Activated T-helper 17 cell treated with anti-CD3 and anti-CD28 coated beads, Interleukin-2, amount 50 U/mL, for 72 hours (primary cell): Measurements from ENCODE around the gene GALNT10. TPM values are rescaled to one million over a fixed set of nuclear protein-coding genes. Genes with fewer than 3 reads are reported as not detected.

ENCODE experiments used
- ATAC-seq: fragments of 150-1000 bp; cut with Tn5 transposase; replicated peaks from 2 replicates; pipeline ENCODE4 v1.10.0; 2021; ENCODE audit warnings: mild to moderate bottlenecking, moderate library complexity
- H3K27ac Mint-ChIP-seq: one replicate; pipeline ENCODE4 v1.8.0; 2022; ENCODE audit warnings: mixed read lengths
- H3K27me3 Mint-ChIP-seq: one replicate; pipeline ENCODE4 v1.8.0; 2022; ENCODE audit warnings: mixed read lengths
- H3K36me3 Mint-ChIP-seq: one replicate; pipeline ENCODE4 v1.8.0; 2022; ENCODE audit warnings: low read depth, mild to moderate bottlenecking, mixed read lengths
- H3K4me1 Mint-ChIP-seq: one replicate; pipeline ENCODE4 v1.8.0; 2022; ENCODE audit warnings: mixed read lengths
- H3K4me3 Mint-ChIP-seq: one replicate; pipeline ENCODE4 v1.8.0; 2022; ENCODE audit warnings: mild to moderate bottlenecking, mixed read lengths
- H3K9me3 Mint-ChIP-seq: one replicate; pipeline ENCODE4 v1.8.0; 2022; ENCODE audit warnings: mixed read lengths
- total RNA-seq, 2 donors: library from RNA; stranded (reverse); gene quantifications; one replicate each; pipeline ENCODE4 v1.2.3, GENCODE V29; 2022

GALNT10 gene
- total RNA-seq, 2 donors from 2014 or later = 21.5 to 45.3 TPM

DNA sequence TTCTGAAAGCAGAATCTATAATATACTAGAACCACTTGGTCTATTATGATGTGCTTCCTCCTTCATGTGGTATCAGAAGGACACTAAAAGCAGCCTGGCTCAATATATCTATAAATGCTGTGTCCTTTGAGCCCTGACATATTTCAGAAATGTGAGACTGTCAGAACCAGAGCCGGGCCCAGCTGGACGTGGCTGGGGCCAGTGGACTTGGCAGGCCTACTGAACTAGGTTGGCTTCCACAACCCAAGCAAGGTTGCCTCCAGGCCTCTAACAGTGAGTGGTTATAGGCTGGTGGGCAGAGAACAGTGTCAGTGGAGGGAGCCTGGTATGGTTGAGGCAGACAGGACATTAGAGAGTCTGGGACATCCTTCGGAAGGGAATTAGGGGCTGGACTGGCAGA lies 78.9 kb downstream of the GALNT10 start:
- H3K4me1 Mint-ChIP-seq = peaks cover 27% of the 10 kb centered on the region
- no peaks in the 10 kb centered on the region for H3K36me3 Mint-ChIP-seq
- no peaks in the 10 kb centered on the region for H3K9me3 Mint-ChIP-seq
- H3K27ac Mint-ChIP-seq = no peak overlapping the region
- H3K4me3 Mint-ChIP-seq = no peak overlapping the region
- ATAC-seq = no peak
- no peaks in the 10 kb centered on the region for H3K27me3 Mint-ChIP-seq

DNA sequence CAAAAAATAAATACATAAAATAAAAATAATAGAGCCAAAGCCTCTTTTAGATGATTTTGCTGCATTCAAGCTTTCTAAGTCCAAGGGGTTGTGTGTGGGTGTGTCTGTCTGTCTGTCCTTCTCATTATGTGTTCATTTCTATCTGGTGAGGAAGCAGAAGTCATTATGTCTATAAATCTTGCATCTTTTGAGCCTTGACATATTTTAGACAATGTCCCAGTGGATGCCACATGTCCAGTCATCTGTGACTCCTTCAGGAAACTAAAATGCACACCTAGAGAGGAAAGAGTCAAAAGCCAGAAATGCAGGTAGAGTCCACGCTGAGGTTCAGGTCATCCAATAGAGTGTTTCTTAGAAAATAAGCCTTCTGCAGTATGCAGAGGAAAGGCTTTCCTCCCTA lies 80.9 kb downstream of the GALNT10 start:
- no peaks in the 10 kb centered on the region for H3K27me3 Mint-ChIP-seq
- H3K27ac Mint-ChIP-seq = peak overlapping the region; percentile 67
- ATAC-seq = no peak
- H3K9me3 Mint-ChIP-seq = no peaks in the 10 kb centered on the region
- H3K4me3 Mint-ChIP-seq = no peak overlapping the region
- peaks cover 37% of the 10 kb centered on the region for H3K4me1 Mint-ChIP-seq
- no peaks in the 10 kb centered on the region for H3K36me3 Mint-ChIP-seq

DNA sequence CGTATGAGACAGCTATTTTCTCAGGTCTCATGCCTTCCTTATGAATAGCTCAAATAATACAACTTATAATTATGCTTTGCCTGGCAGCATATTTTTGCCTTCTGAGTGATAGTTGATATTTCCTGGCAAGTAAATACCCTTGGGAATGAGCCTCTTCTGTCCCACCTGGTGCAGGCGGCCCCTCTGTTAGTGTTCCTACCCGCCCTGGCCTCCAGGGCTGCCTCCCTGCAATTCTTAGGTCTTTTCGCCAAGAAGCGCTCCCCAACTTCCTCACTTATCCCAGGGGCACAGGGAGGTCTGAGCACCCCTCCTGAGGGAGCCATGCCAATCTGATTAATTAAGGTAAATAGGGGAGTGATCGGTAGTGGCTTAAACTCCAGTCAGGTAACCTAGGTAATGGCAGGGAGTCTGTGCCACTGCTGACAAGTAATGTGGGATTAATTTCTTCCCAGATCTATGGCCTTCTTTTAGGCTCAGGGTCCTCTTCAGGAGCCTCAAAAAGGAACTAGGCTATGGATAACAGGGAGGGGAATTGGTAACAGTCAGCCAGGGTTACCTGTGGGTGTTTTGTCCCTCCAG lies 81.5 kb downstream of the GALNT10 start:
- H3K27ac Mint-ChIP-seq = peak overlapping the region; percentile 67
- H3K9me3 Mint-ChIP-seq = no peaks in the 10 kb centered on the region
- H3K4me1 Mint-ChIP-seq = peaks cover 35% of the 10 kb centered on the region
- no peak for ATAC-seq
- no peaks in the 10 kb centered on the region for H3K36me3 Mint-ChIP-seq
- no peaks in the 10 kb centered on the region for H3K27me3 Mint-ChIP-seq
- peak overlapping the region; percentile 36 for H3K4me3 Mint-ChIP-seq

DNA sequence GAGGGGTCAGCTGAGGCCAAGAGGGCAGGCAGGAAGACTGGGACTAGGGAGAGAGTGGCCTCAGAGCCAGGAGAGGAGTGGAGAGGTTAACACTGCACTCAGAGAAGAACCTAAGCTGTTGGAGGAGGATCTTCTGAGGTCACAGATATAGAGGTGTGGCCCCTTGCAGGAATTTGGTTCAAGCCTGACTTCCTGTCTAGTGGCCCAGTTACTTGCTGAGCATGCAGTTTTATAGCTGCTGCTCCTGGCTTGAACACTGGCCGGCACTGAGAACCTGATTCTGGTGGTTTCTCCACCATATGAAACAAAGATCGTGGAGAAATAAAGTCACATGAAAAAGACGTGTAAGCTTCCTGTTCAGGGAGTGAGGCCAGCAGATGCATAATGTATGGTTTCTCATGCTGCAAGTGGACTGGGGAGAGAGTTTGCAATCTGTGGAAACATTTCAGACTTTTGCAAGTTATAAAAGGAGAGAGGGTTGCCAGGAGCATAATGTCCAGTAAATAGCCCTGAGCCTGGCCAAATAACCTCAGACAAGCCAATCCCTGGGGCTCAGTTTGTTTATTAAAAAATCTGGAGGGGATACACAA lies 82.6 kb downstream of the GALNT10 start:
- peaks cover 40% of the 10 kb centered on the region for H3K4me1 Mint-ChIP-seq
- H3K4me3 Mint-ChIP-seq = peak overlapping the region; percentile 36
- no peaks in the 10 kb centered on the region for H3K27me3 Mint-ChIP-seq
- no peaks in the 10 kb centered on the region for H3K36me3 Mint-ChIP-seq
- ATAC-seq = peak; percentile 81
- no peaks in the 10 kb centered on the region for H3K9me3 Mint-ChIP-seq
- peak overlapping the region; percentile 67 for H3K27ac Mint-ChIP-seq

DNA sequence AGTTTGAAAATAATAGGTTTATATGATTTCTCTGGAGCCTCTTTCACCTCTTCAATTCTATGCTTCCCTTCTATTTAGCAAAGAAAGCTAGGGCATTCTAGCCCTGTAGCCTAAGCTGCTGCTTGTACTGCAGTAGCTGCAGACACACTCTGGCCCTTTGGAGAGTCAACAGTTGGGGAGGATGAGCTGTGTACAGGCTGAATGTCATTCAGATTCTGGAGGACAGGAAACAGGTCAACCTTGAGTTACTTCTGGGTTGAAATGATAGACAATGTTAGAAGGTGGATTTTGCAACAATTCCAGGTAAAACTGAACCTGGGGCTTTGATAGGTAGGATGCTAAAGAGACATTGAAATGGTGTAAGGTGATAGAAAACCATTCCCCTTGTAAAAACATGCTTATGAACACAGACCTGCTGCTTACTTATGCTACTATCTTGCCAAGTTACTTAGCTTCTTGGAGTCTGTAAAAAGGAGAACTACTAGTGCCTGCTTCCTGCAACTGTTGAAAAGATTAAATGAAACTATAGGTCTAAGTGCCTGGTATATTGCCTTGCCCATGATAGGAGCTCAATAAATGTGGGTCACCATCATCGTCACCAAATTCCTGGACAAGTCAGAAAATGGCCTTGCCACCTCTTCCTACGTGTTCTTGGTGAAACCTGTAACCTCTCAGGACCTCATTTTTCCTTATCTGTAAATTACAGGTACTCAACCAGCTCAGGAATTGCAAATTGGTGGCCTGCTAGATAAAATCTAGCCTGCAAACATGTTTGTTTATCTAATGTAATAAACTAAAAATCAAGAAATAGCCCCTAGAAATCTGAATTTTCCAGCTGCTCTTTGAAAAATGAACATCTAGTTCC lies 83.7 kb downstream of the GALNT10 start:
- Mint-ChIP-seq H3K4me3 (no peak overlapping the region), H3K9me3 (no peaks in the 10 kb centered on the region), H3K27me3 (no peaks in the 10 kb centered on the region), H3K4me1 (peaks cover 46% of the 10 kb centered on the region), H3K36me3 (no peaks in the 10 kb centered on the region), H3K27ac (no peak overlapping the region)
- ATAC-seq = no peak

DNA sequence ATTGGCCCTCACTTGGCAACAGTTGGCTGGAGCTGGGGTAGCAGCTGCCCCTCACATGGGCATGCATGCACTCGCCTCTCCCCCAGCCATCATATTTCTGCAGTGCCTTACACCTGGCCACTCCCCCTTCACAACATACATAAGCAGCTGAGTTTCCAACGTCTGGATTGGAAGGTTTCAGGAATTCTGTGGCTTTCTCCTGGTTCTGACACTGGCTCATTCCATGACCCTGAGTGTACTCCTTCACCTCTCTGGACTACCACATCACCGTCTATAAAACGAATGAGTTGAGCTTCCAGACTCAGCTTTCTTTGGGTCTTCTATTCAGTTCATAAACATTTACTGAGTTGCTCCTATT lies 84.3 kb downstream of the GALNT10 start:
- H3K36me3 Mint-ChIP-seq = no peaks in the 10 kb centered on the region
- no peak overlapping the region for H3K4me3 Mint-ChIP-seq
- peaks cover 46% of the 10 kb centered on the region for H3K4me1 Mint-ChIP-seq
- ATAC-seq = no peak
- H3K27me3 Mint-ChIP-seq = no peaks in the 10 kb centered on the region
- H3K27ac Mint-ChIP-seq = no peak overlapping the region
- H3K9me3 Mint-ChIP-seq = no peaks in the 10 kb centered on the region

DNA sequence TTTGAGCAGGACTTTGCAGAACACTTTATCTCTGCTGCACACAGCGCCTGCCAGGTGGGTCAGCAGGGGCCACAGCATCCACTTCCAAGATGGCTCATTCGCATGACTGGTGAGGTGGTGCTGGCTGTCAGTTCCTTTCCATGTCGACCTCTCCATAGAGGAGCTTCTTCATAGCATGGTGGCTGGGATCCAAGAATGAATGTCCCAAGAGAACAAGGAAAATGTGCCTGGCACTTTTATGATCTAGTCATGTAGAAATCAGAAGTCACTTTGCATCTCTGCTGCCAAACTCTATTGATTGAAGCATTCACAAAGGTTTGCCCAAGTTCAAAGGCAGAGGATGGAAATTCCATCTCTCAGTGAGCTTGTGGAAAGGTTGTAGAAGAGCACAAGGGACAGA lies 85.0 kb downstream of the GALNT10 start:
- H3K4me3 Mint-ChIP-seq = no peak overlapping the region
- no peaks in the 10 kb centered on the region for H3K9me3 Mint-ChIP-seq
- no peaks in the 10 kb centered on the region for H3K27me3 Mint-ChIP-seq
- H3K4me1 Mint-ChIP-seq = peaks cover 46% of the 10 kb centered on the region
- no peak for ATAC-seq
- no peaks in the 10 kb centered on the region for H3K36me3 Mint-ChIP-seq
- no peak overlapping the region for H3K27ac Mint-ChIP-seq

DNA sequence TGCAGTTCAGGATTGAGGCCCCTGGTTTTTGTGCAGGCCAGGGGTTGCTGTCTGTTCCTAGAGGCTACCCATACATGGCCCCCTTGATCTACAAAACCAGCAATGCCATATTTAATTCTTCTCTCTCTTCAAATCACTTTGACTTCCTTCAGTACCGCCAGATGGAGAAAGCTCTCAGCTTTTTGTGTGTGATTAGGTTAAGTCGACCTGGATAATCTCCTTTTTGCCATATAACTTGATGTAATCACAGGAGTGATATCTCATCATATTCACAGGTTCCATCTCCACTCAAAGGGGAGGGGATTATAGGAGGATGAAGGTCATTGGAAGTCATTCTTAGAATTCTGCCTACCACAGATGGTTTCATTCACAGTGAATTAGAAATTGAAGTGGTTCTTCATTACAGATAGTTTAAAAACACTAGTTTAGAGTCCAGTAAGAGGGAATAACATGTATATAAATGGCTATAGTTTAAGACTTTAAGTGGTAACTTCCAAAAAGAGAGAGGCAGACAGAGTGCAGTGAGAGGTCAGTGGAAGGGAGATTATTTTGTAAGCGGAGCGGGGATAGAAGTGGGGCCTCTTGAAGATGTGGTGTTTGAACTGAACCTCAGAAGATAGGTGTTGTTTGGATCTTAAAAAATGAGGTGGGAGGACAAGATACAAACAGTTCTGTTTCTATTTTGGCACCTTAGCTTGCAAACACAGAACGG lies 85.9 kb downstream of the GALNT10 start:
- Mint-ChIP-seq H3K4me3 (no peak overlapping the region), H3K27me3 (no peaks in the 10 kb centered on the region), H3K4me1 (peaks cover 44% of the 10 kb centered on the region), H3K9me3 (no peaks in the 10 kb centered on the region), H3K36me3 (no peaks in the 10 kb centered on the region), H3K27ac (peak overlapping the region; percentile 15)
- ATAC-seq = peak; percentile 31

DNA sequence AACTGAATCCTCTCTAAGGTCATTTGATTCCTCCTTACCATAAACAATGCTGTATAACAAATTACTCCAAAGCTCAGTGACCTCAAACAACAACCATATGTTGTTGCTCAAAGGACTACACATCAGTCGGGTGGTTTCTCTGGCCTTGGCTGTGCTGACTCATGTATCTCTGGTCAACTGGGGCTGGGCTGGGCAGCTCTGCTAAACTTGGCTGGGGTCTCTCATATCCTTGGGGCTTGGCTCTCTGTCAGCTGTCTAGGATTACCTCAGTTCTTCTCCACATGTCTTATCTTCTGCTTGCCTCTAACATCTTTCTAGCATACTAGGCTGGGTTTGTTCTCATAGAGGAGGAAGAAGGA lies 86.4 kb downstream of the GALNT10 start:
- Mint-ChIP-seq H3K27ac (peak overlapping the region; percentile 15), H3K27me3 (no peaks in the 10 kb centered on the region), H3K36me3 (no peaks in the 10 kb centered on the region), H3K9me3 (no peaks in the 10 kb centered on the region), H3K4me1 (peaks cover 39% of the 10 kb centered on the region), H3K4me3 (no peak overlapping the region)
- peak; percentile 15 for ATAC-seq

DNA sequence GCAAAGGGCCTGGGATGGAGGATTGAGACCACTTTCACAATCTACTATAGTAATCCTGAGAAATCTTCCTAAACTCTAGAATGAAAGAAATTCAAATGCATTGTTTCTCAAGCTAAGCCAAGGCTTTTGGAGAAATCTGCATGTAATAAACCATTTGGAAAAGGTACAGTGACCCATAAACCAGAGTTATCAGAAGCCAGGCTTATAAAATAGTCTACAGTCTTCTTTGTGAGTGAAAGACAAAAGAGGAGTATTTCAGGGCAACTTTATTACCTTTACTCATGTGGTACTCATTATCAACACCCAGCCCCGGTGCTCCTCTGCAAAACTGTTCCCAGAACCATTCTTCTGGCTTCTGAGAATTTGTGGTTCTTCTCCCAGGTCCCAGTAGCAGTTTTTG lies 87.0 kb downstream of the GALNT10 start:
- peaks cover 34% of the 10 kb centered on the region for H3K4me1 Mint-ChIP-seq
- H3K9me3 Mint-ChIP-seq = no peaks in the 10 kb centered on the region
- H3K4me3 Mint-ChIP-seq = peak overlapping the region; percentile 20

DNA sequence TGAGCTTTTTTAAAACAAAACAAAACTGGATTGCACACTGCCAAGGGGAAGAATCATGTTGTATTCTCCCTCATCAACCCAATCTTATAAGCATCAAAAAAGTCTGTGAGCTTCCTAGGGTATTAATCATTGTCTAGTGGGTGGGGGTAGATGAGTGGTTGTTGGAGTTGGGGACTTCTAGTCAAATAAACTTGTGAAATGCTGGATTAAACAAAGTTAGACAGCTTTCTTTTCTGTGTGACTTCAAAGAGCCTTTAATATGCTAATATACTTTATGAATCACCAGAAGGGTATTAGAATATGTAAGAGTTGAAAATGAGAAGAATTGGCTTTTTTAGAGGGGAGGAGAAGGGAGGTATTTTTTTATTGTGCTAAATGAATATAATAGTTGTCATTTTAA lies 87.7 kb downstream of the GALNT10 start:
- Mint-ChIP-seq H3K9me3 (no peaks in the 10 kb centered on the region), H3K36me3 (no peaks in the 10 kb centered on the region), H3K4me1 (peaks cover 27% of the 10 kb centered on the region), H3K4me3 (peak overlapping the region; percentile 20), H3K27me3 (no peaks in the 10 kb centered on the region), H3K27ac (peak overlapping the region; percentile 16)
- ATAC-seq = peak; percentile 45

More for the DNA sequence above, 87.0 kb downstream of the GALNT10 start:
- H3K36me3 Mint-ChIP-seq = no peaks in the 10 kb centered on the region
- H3K27me3 Mint-ChIP-seq = no peaks in the 10 kb centered on the region
- ATAC-seq = no peak
- H3K27ac Mint-ChIP-seq = peak overlapping the region; percentile 16

DNA sequence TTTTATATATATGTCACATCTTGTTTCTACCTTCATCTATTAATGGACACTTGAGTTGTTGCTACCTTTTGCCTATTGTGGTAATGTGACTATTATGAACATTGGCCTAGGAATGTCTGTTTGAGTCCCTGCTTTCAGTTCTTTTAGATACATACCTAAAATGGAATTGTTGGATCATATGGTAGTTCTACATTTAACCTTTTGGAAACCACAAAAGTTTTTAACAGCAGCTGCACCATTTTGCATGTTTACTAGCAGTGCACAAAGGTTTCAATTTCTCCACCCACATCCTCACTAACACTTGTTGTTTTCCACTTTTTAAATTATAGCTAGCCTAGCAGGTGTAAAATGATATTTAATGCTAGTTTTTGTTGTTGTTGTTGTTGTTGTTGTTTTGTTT lies 88.4 kb downstream of the GALNT10 start:
- Mint-ChIP-seq H3K4me3 (no peak overlapping the region), H3K36me3 (no peaks in the 10 kb centered on the region), H3K27me3 (no peaks in the 10 kb centered on the region), H3K4me1 (peaks cover 24% of the 10 kb centered on the region), H3K9me3 (no peaks in the 10 kb centered on the region), H3K27ac (no peak overlapping the region)
- ATAC-seq = peak; percentile 68

DNA sequence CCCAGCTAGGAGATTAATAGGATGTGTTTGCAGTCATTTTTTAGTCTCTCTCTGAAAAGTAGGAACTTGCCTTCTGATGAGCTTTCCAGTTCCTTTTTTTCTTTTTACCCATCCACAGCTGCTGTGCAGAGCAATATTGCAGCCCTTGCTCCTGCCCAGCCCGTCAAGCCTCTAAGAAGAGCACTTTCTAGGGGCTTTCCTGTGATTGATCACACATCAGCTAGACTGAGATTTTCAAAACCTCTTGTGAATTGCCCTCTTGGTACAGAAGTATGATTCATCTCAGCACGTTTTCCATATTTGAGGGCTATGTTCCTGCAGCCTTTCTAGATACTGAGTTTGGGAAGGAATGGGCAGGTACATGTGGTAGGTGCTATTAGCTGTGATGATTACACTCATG lies 93.9 kb downstream of the GALNT10 start:
- Mint-ChIP-seq H3K9me3 (no peaks in the 10 kb centered on the region), H3K4me1 (peaks cover 15% of the 10 kb centered on the region), H3K4me3 (no peak overlapping the region), H3K36me3 (no peaks in the 10 kb centered on the region), H3K27ac (no peak overlapping the region), H3K27me3 (no peaks in the 10 kb centered on the region)
- ATAC-seq = peak; percentile 44

DNA sequence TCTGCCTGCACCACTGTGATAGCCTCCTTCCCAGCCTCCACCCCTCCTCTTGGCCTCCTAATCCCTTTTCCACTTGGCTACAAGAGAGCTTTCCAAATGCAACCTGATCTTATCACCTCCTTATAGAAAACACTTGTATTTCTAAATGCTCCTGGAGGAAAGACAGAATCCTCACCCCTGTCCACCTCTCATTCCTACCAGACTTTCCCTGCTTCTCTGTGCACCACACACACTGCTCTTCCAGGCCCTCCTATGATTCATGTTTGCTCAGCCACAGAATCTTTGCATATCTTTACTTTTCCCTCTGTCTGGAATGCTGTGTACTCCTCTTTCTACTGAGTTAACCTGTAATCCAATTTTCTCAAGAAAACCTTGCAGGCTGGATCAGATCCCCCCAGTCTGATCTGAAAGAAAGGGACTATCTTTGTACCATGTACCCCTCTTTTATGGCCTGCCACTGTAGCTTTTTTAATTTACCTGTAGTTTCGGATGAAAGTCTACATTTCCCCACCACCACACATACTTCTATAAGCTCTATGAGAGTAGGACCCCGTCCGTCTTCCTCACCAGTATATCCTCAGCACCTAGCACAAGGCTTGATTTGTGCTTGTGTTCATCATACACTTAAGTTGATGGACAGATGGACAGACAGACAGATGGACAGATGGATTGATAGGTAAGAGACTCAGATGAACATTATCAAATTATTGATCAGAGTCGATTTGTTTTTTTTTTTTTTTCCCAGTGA lies 95.3 kb downstream of the GALNT10 start:
- no peak overlapping the region for H3K4me3 Mint-ChIP-seq
- H3K36me3 Mint-ChIP-seq = no peaks in the 10 kb centered on the region
- ATAC-seq = no peak
- H3K27me3 Mint-ChIP-seq = no peaks in the 10 kb centered on the region
- H3K9me3 Mint-ChIP-seq = no peaks in the 10 kb centered on the region
- peak overlapping the region; percentile 31 for H3K27ac Mint-ChIP-seq
- H3K4me1 Mint-ChIP-seq = peaks cover 15% of the 10 kb centered on the region
